ENCODE measurements around the gene ROR1. TPM values are rescaled to one million over a fixed set of nuclear protein-coding genes. Genes with fewer than 3 reads are reported as not detected.

Gene ROR1
- total and polyA plus RNA-seq, 2 of the 4 experiments (the other 2 are of a cell fraction) = 4.4 to 10.0 TPM

- Histone ChIP-seq H3K23ac (ENCODE audit: low read depth, low read length) (0 out of 2 replicates have a peak overlapping the region, but pooled peaks have one; percentile 31), H3K18ac (ENCODE audit: low read depth, low read length) (no peak overlapping the region), H4K8ac (ENCODE audit: low read depth in 2 of 2, low read length in 2 of 2) (no peak overlapping the region), H2BK5ac (ENCODE audit: low read depth, low read length, poor library complexity, severe bottlenecking) (no peak overlapping the region), H2BK120ac (ENCODE audit: low read depth, low read length) (no peak overlapping the region), H2BK15ac (ENCODE audit: low read depth, low read length) (no peak overlapping the region), H3K36me3 (ENCODE audit: control insufficient read depth, insufficient read depth, low read length) (peaks cover 5% of the 10 kb centered on the region; the same call in 1 of the 2 replicates), H2AK5ac (ENCODE audit: low read depth, low read length) (no peak overlapping the region), H3K4me1 (ENCODE audit: control insufficient read depth, insufficient read depth, low read length) (peaks cover 6% of the 10 kb centered on the region), H3K79me1 (ENCODE audit: low read depth in 1 of 2, low read length in 2 of 2) (no peaks in the 10 kb centered on the region; a peak in 1 of 4 replicates), H4K91ac (ENCODE audit: insufficient read depth, low read depth, low read length) (no peak overlapping the region), H3K4me2 (ENCODE audit: low read depth, low read length) (no peak overlapping the region), H3K9ac (ENCODE audit: low read depth, low read length) (no peak overlapping the region), H3K56ac (ENCODE audit: extremely low read depth, insufficient read depth, low read length) (no peak overlapping the region), H2AFZ (replicated peaks; ENCODE audit: low read length, poor library complexity) (no peak overlapping the region), H2AK9ac (replicated peaks; ENCODE audit: low read depth, low read length, poor library complexity) (no peak overlapping the region), H3K9me3 (ENCODE audit: control insufficient read depth, insufficient read depth, low read length) (no peaks in the 10 kb centered on the region), H3K4me3 (ENCODE audit: insufficient read depth, low read depth, low read length) (no peak overlapping the region), H4K20me1 (ENCODE audit: insufficient read depth, low read length) (peaks cover 3% of the 10 kb centered on the region), H3K4ac (ENCODE audit: low read depth, low read length) (no peak overlapping the region), H3K9me1 (ENCODE audit: insufficient read depth, low read length) (peaks cover 3% of the 10 kb centered on the region; the same call in 1 of the 2 replicates), H3K14ac (replicated peaks; ENCODE audit: low read depth, low read length) (no peak overlapping the region), H3K27me3 (ENCODE audit: control insufficient read depth, insufficient read depth, low read length) (no peaks in the 10 kb centered on the region), H2BK20ac (ENCODE audit: low read depth, low read length) (no peak overlapping the region), H3K27ac (ENCODE audit: insufficient read depth, low read length) (no peak overlapping the region), H4K5ac (ENCODE audit: low read depth, low read length) (no peak overlapping the region)
- BruUV-seq (replicated peaks) = no TSS peak
- POLR2A ChIA-PET (ENCODE audit: unreplicated experiment) = no interaction called here
- intact Hi-C loops (cut with micrococcal nuclease) (no loop called here), dilution Hi-C loops (cut with HindIII; ENCODE audit: low sequenced_read_pairs, unreplicated experiment) (no loop called here), in situ Hi-C loops (cut with MboI; ENCODE audit: low sequenced_read_pairs) (no loop called here)
- CTCF ChIA-PET = interaction anchor here (1.0 to 1.6 kb wide), 2 partner anchors 18 to 120 kb away, joined by 5 to 6 read pairs; no protein-coding TSS in a partner anchor
- DNase-seq (peak; percentile 28), ATAC-seq (ENCODE audit: low read depth) (peak; percentile 60)
- WGBS, 2 experiments (ENCODE audit: extremely low coverage in 2 of 2, insufficient read length in 1 of 2) = 61% methylated on average over 6 of the region's 7 CpGs; no CpG with 5 or more reads in 1 of the 2 experiments
- TF ChIP-seq MXI1 (IDR thresholded peaks at IDR 0.05; ENCODE audit: borderline replicate concordance, low read depth, low read length) = no peak
- TF ChIP-seq MAZ (IDR thresholded peaks at IDR 0.05; ENCODE audit: borderline replicate concordance, low read depth, low read length) = no peak
- no peak for TF ChIP-seq RCOR1 (IDR thresholded peaks at IDR 0.05; ENCODE audit: insufficient replicate concordance, low read length)
- TF ChIP-seq NFE2L2 (IDR thresholded peaks at IDR 0.05; ENCODE audit: low read depth, low read length) = no peak
- no peak for TF ChIP-seq CEBPB (IDR thresholded peaks at IDR 0.05; ENCODE audit: low read depth, low read length)
- TF ChIP-seq, protein P1, sequence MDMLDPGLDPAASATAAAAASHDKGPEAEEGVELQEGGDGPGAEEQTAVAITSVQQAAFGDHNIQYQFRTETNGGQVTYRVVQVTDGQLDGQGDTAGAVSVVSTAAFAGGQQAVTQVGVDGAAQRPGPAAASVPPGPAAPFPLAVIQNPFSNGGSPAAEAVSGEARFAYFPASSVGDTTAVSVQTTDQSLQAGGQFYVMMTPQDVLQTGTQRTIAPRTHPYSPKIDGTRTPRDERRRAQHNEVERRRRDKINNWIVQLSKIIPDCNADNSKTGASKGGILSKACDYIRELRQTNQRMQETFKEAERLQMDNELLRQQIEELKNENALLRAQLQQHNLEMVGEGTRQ (IDR thresholded peaks at IDR 0.05; ENCODE audit: low read depth, low read length) = no peak
- no peak for TF ChIP-seq BHLHE40 (IDR thresholded peaks at IDR 0.05; ENCODE audit: low read depth, low read length)
- no peak for TF ChIP-seq RAD21 (IDR thresholded peaks at IDR 0.05; ENCODE audit: low read length)
- no peak for TF ChIP-seq POLR2A (IDR thresholded peaks at IDR 0.05; ENCODE audit: low read depth, low read length)
- TF ChIP-seq CHD1 (IDR thresholded peaks at IDR 0.05; ENCODE audit: low read depth, low read length) = no peak
- TF ChIP-seq SMC3 (IDR thresholded peaks at IDR 0.05; ENCODE audit: low read depth, low read length) = no peak
- TF ChIP-seq, protein P2, sequence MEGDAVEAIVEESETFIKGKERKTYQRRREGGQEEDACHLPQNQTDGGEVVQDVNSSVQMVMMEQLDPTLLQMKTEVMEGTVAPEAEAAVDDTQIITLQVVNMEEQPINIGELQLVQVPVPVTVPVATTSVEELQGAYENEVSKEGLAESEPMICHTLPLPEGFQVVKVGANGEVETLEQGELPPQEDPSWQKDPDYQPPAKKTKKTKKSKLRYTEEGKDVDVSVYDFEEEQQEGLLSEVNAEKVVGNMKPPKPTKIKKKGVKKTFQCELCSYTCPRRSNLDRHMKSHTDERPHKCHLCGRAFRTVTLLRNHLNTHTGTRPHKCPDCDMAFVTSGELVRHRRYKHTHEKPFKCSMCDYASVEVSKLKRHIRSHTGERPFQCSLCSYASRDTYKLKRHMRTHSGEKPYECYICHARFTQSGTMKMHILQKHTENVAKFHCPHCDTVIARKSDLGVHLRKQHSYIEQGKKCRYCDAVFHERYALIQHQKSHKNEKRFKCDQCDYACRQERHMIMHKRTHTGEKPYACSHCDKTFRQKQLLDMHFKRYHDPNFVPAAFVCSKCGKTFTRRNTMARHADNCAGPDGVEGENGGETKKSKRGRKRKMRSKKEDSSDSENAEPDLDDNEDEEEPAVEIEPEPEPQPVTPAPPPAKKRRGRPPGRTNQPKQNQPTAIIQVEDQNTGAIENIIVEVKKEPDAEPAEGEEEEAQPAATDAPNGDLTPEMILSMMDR (conservative IDR thresholded peaks at IDR 0.05; ENCODE audit: low read depth, low read length) = no peak
- no peak for TF ChIP-seq RFX5 (IDR thresholded peaks at IDR 0.05; ENCODE audit: low read depth, low read length)
- no peak for TF ChIP-seq FOS (IDR thresholded peaks at IDR 0.05; ENCODE audit: low read depth, low read length)
- no peak for TF ChIP-seq ELK1 (IDR thresholded peaks at IDR 0.05; ENCODE audit: borderline replicate concordance, low read depth, low read length)
- TF ChIP-seq MAFK (IDR thresholded peaks at IDR 0.05; ENCODE audit: low read depth, low read length) = no peak
These were observed 21.1 kb downstream of the ROR1 start for GRCh38 chr1:63794939-63795378.
